ENCODE measurements around the gene CCN6.

CCN6 gene

DNA sequence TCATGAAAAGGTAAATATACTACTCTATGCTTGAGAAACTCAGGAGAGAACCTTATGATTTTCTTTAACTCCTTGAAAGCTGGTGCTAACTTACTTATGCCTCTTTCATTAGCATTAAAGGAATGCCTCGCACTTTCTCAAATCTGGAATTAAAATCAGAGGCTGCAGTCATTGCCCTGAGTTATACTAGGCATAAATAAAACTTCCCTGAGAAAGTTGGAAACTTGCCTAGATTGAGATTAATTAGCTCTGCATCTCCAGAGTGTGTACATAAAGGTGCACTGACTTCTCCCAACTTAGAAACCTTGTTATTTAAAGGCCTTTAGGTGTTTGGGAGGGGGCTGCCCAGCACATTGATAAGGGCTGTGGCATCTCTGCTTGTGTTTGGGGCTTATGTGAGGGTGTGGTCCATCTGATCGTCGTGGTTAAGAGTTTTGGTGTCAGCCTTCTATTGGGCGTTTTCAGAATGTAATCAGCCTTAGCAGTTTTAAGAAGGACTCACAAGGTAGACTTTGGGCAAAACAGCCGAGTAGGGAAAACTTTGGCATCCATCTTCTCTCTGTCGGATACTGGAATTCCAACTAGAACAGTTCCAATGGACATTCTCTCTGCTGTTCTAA lies 32.1 kb upstream of the CCN6 start:
- Mint-ChIP-seq H3K27me3 (no peaks in the 10 kb centered on the region), H3K9me3 (peaks cover 12 to 23% of the 10 kb centered on the region in 2 donors), H3K4me1 (peaks cover 40% of the 10 kb centered on the region), H3K4me3 (no peak overlapping the region), H3K27ac (no peak overlapping the region)
- no peak for ATAC-seq
- no peak for DNase-seq

DNA sequence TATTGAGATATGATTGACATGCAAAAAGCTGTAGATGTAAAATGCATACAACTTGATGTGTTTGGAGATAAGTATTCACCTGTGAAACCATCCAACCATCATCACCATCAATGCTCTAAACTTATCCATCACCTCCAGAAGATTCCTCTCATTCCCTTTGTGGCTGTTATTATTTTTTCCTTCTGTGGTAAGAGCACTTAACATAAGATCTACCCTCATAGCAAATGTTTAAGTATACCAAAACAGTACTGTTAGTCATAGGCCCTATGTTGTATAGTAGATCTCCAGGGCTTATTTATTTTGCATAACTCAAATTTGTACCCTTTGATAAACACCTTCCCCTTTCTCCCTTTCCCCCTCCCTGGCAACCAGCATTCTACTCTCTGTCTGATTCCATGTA lies 31.2 kb upstream of the CCN6 start:
- H3K4me1 Mint-ChIP-seq, result peaks cover 40% of the 10 kb centered on the region
- no peak for DNase-seq
- H3K9me3 Mint-ChIP-seq, result peaks cover 12 to 23% of the 10 kb centered on the region in 2 donors
- H3K4me3 Mint-ChIP-seq, result no peak overlapping the region
- no peaks in the 10 kb centered on the region for H3K27me3 Mint-ChIP-seq
- no peak for ATAC-seq
- no peak overlapping the region for H3K27ac Mint-ChIP-seq

DNA sequence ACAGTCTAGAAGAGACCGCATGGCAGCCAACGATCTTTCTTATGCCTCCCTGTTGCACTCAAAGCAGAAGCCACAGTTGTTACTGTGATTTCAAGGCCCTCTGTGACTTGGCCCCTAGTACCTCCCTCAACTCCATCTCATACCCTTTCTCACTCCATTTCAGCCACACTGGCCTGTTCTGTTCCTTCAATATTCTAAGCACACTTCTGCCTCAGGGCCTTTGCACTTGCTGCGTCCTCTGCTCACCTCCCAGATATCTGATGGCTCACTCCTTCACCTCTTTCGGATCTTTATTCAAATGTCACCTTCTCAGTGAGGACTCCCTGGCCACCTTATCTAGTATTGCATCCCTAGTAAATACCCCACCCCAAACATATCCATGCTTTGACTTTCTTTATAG lies 29.4 kb upstream of the CCN6 start:
- no peaks in the 10 kb centered on the region for H3K27me3 Mint-ChIP-seq
- peaks cover 12 to 23% of the 10 kb centered on the region in 2 donors for H3K9me3 Mint-ChIP-seq
- no peak overlapping the region for H3K27ac Mint-ChIP-seq
- ATAC-seq (no peak), DNase-seq (no peak)
- H3K4me1 Mint-ChIP-seq, result peaks cover 49% of the 10 kb centered on the region
- H3K4me3 Mint-ChIP-seq, result no peak overlapping the region

DNA sequence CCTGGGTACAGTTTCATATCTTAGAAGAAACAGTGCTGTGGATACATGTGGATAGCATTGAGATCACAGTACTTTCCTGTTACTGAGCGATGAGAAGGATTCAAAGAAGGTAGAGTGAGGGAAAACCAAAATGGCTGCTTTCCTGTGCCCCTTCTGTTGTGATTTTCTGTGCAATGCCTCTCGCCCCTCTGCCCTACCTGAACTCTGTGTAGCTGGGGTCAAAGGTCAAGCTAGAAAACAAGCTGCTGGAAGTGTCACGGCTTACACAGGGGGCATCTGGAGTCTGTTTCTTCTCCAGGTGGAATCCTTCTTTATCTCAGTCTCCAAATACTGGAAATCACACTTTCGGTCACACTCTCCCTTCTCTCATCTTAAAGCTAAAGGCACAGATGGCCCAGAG lies 27.0 kb upstream of the CCN6 start:
- H3K9me3 Mint-ChIP-seq, result peaks cover 12 to 23% of the 10 kb centered on the region in 2 donors
- H3K4me1 Mint-ChIP-seq, result peaks cover 68% of the 10 kb centered on the region
- ATAC-seq (no peak), DNase-seq (no peak)
- H3K4me3 Mint-ChIP-seq, result no peak overlapping the region
- H3K27me3 Mint-ChIP-seq, result no peaks in the 10 kb centered on the region
- peak overlapping the region; percentile 81 to 88 for H3K27ac Mint-ChIP-seq

DNA sequence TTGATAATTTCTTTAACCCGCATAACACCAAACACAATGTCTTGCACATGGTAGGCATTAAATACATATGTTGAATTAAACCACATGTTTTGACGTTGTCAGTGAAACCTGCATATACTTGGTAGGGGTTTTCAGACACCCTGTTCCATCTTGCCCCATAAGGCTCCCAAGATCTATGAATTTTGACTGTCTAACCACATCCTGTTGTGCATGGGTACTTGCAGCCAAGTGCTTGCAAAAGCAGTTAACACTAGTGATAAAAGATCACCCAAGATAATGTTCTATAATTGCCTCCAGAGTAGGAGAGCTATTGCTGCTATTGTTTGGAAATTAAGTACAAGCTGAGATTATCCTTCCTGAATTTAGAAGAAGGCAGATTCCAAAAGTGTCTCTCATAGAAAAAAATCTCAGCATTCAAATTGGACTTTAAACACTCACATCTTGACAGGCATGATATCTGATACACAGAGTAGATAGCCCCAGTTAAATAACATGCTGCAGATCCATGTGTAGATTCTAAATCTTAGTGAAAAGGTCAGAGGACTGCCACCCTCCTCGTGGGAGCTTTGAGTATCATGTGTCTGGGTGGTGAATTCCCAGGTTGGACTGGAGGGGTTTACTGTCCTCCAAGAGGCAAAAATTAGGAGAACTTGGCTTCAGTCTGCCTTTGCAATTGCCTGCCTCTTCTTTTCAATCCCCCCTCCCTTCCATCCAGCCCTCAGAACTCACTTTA lies 25.8 kb upstream of the CCN6 start:
- Mint-ChIP-seq H3K9me3 (peaks cover 12 to 23% of the 10 kb centered on the region in 2 donors), H3K27me3 (no peaks in the 10 kb centered on the region), H3K27ac (peak overlapping the region; percentile 8 to 88), H3K4me1 (peaks cover 70% of the 10 kb centered on the region), H3K4me3 (peak overlapping the region; percentile 45 to 65)
- ATAC-seq (peak; percentile 99), DNase-seq (peak; percentile 39 to 55)

DNA sequence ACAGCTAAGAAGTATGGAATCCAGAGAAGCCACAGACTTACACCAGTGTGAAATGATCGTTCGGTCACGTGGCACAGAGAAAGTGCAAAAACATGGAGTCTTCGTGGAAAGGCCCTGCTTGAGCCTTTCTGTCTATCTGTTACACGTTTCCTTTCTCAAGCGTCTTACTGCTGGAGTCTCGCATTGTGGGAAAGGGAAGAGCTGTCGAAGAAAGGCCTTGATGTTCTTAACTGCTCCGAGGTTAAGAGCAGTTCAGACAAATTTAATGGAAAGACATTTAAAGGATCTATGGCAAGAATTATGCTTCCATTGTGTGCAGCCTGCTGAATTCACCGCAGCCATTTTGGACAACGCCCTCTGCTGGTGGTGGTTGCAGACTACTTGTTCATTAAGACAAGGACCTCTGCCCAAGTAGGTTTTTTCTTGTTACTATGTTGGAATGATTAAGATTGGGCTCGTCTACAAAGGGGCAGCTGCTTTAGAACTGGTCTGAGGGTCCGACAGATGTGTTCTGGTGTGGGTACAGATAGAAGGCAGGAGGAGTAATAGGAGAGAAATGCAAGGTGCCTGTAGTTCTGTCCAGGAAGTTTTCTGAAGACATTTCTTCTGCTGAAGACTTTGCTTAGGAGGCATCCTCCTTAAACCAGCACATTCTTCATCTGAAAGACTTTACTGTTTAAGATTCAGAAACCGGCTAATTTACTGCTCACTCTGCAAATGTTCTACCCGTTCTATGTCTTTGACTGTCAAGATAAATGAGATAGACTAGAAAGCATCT lies 24.7 kb upstream of the CCN6 start:
- Mint-ChIP-seq H3K9me3 (peaks cover 11 to 14% of the 10 kb centered on the region in 2 donors), H3K27ac (peak overlapping the region; percentile 28 to 54), H3K4me3 (no peak overlapping the region), H3K27me3 (no peaks in the 10 kb centered on the region), H3K4me1 (peaks cover 81% of the 10 kb centered on the region)
- ATAC-seq, result no peak
- peak; percentile 64 to 68 for DNase-seq

DNA sequence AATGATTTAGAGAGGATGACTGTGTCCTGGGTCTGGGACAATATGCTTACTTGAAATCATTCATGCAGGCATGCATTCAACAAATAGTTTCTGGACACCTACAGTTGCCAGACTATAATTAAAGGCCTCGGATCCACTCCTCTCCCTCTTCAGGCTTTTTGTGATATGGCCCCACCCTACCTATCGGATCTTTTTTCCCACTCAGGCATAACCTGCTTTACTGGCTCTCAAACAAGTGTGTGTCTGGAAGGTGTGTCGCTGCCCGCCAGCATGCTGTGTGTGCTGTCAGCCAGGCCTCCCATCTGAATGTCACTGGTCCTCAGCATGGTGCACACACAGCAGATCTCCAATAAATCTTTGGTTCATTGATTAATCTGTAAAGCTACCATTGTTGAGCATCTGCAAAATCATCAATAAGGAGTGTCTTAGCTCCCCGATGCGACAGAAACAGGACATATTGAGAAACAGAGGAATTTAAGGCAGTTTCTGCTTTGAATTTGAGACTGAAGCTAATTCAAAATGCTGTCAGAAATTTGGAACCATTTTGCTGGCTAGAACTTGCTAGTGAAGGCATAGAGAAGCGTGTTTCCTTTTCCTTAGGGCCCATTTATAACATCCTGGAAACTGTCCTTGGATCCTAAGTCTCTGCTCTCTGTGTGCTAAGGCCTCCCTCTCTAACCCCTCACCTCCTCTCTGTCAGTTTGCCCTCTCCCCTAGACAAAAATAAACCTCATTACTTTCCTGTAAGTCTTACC lies 23.5 kb upstream of the CCN6 start:
- ATAC-seq, result no peak
- no peaks in the 10 kb centered on the region for H3K27me3 Mint-ChIP-seq
- H3K4me1 Mint-ChIP-seq, result peaks cover 93% of the 10 kb centered on the region
- peak overlapping the region in 1 of 2 donors; percentile 15 for H3K27ac Mint-ChIP-seq
- no peak for DNase-seq
- peaks cover 6 to 7% of the 10 kb centered on the region in 2 donors for H3K9me3 Mint-ChIP-seq
- peak overlapping the region in 1 of 2 donors; percentile 24 for H3K4me3 Mint-ChIP-seq

DNA sequence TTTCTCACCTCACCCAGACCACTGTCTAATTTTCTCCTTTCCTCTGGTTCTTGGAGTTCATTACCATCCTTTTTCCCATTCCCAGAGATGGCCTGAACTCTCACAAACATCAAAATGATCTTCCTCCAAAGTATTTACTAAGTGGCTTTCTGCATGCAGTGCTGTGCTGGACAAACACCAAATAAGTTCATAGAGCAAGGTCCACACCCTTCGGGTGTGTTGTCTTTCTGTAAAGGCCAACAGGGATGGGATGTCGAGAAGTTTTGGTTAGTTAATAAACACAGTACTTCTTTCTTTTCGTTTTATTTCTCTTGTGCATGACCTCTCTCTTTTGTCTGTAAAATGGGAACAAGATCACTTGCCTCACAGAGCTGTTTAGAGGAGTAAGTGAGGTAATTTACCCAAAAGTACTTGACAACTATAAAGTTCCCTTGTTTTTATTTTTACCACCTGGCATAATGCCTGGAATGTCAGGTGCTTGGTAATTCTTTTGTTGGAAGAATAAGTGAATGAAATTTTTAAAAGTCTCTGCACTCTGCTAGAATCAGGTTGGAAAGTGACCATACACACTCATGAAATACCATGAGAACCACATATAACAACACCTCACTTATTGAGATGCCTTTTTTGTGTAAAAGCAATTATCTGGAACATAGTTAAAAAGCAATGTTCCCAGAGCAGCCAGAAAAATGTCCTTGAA lies 22.8 kb upstream of the CCN6 start:
- peaks cover 99% of the 10 kb centered on the region for H3K4me1 Mint-ChIP-seq
- H3K27me3 Mint-ChIP-seq, result no peaks in the 10 kb centered on the region
- H3K9me3 Mint-ChIP-seq, result peaks cover 4 to 6% of the 10 kb centered on the region in 2 donors
- DNase-seq, result no peak
- H3K27ac Mint-ChIP-seq, result peak overlapping the region in 1 of 2 donors; percentile 15
- no peak for ATAC-seq
- no peak overlapping the region for H3K4me3 Mint-ChIP-seq

DNA sequence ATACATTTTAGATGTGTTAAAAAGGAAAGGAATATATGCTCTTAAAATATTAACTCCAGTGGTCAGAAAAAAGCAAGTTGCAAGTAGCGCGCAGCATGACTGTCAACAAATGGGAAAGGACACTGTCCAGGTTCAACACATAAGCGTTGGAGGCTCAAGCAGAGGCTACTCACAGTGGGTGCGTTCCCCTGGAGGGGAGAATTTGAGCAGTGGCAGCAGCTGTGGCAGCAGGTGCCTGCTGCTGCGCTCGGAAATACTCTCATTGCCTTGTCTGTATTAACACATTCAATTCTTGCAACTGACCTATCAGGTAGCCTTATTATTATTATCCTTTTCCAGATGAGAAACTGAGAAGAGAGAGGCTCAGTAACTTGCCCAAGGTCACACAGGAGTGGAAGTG lies 21.9 kb upstream of the CCN6 start:
- Mint-ChIP-seq H3K4me1 (peaks cover 99% of the 10 kb centered on the region), H3K27ac (no peak overlapping the region), H3K27me3 (no peaks in the 10 kb centered on the region), H3K4me3 (no peak overlapping the region), H3K9me3 (no peaks in the 10 kb centered on the region)
- DNase-seq (no peak), ATAC-seq (no peak)

DNA sequence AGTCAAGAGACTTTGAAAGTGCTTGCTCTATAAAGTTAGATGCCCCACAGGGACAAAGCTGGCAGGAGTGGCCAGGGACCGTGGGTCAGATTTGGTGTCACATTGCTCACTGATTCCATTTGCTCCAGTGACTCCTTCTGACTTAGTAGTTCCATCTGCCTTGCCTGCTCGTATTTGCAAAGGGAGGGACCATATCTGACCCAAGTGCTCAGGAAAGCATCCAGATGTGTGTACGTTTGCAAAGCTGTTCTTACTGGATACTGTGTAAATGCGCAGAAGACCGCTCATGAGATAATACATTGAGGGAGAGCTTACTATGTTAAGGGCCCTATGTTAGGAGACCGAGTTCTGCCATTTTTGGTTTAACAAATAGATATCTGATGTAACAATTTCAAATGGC lies 21.2 kb upstream of the CCN6 start:
- H3K27ac Mint-ChIP-seq, result no peak overlapping the region
- H3K4me3 Mint-ChIP-seq, result no peak overlapping the region
- H3K4me1 Mint-ChIP-seq, result peaks cover 98% of the 10 kb centered on the region
- DNase-seq (no peak), ATAC-seq (no peak)
- H3K27me3 Mint-ChIP-seq, result no peaks in the 10 kb centered on the region
- no peaks in the 10 kb centered on the region for H3K9me3 Mint-ChIP-seq

DNA sequence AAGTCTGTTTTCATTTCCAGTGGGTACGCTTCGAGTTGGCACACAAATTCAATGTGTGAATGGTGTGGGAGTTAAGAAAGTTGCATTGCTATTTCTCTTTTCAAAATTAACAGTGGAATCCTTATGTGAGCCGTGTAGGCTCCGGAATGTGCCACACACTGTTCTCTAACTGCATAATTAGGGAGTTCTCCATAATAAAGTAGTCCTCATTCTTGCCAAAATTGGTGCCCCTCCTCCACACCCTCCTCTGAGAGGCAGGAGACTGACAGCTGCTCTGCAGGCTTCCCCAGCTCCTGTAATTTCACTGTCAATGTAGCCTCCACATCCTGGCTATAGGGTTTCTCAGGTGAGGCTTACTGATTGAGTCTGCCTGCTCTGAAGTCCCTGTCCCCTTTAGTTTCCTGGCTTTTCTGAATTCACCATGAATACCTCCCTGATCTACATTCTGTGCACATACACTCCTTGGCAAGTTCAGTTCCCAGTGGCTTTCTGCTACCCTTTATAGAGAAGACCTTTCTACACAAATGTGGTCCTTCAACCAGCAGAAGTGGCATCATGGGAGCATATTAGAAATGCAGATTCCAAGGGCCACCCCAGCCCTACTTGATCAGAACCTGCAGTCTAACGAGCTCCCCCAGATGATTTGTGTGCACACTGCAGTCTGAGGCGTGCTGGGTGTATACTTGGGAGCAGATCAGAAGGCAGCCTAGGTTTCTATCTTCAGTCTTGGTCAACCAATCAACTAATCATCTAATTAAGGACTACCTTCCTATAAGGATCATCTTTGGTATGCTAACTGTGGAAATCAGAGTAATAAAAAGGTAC lies 19.9 kb upstream of the CCN6 start:
- H3K4me3 Mint-ChIP-seq, result no peak overlapping the region
- H3K4me1 Mint-ChIP-seq, result peaks cover 98% of the 10 kb centered on the region
- no peak for DNase-seq
- H3K27ac Mint-ChIP-seq, result peak overlapping the region in 1 of 2 donors; percentile 20
- peak; percentile 36 for ATAC-seq
- H3K27me3 Mint-ChIP-seq, result no peaks in the 10 kb centered on the region
- H3K9me3 Mint-ChIP-seq, result no peaks in the 10 kb centered on the region

DNA sequence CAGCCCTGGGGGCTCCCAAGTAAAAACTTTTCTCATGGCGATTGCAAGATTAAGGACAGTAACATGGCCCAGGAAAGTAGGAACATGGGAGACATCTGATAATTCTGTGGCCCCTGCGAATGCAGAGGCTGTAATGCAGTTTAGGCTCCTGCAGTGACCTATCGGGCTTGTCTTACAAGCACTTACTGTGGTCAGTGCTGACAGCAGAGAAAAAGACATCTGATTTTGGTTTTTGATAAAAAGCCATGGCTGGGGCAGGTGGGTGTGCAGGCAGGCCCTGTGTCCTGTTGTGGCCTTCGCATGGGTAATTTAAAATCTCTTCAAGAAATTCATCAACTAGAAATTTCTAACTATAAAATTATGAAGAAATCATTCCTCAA lies 19.3 kb upstream of the CCN6 start:
- H3K27ac Mint-ChIP-seq, result no peak overlapping the region
- no peak overlapping the region for H3K4me3 Mint-ChIP-seq
- peaks cover 98% of the 10 kb centered on the region for H3K4me1 Mint-ChIP-seq
- ATAC-seq (no peak), DNase-seq (no peak)
- H3K27me3 Mint-ChIP-seq, result no peaks in the 10 kb centered on the region
- no peaks in the 10 kb centered on the region for H3K9me3 Mint-ChIP-seq

DNA sequence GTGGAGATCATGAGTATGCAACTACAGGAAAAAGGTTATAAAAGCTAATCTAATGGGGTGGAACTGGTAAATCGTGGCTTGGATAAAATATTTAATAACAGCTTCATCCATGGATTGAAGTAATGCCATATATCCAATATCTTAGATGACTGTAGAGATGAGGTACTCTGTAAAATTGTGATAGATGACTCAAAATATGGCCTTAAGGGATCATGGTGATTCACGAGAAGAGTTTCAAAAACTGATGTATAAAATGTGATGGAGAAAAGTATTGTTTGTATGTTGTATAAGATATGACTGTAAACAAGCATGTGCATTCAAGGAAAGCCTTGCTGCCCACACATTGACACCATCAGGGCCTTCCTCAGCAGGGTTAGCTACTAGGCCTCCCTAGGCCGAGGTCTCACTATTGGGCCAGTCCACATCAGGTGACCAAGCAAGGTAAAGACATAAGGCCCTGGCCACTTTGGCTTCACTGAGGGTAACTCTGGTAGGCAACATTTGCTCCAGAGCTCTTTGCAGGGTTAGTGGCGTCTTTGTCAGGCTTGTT lies 17.7 kb upstream of the CCN6 start:
- H3K4me3 Mint-ChIP-seq, result peak overlapping the region in 1 of 2 donors; percentile 17
- H3K4me1 Mint-ChIP-seq, result peaks cover 90% of the 10 kb centered on the region
- no peaks in the 10 kb centered on the region for H3K9me3 Mint-ChIP-seq
- ATAC-seq, result peak; percentile 60
- H3K27ac Mint-ChIP-seq, result peak overlapping the region in 1 of 2 donors; percentile 72
- no peaks in the 10 kb centered on the region for H3K27me3 Mint-ChIP-seq
- no peak for DNase-seq

DNA sequence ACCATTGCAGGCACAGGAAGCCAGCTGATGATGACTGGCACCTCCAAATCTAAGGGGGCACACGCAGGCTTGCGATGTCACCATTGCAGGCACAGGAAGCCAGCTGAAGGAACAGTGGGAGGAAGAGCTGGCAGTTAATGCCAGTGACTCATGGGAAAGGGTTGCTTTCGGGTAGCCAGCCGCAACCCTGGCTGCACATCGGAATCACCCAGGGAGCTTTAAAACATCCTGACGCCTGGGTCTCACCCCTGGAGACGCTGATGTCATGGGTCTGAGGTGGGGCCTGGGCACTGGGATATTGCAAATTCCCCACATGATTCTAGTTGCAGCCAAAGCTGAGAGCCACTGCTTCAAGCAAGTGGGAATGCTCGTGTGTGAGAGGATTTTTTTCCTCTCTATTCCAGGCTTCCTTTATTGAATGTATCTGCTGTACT lies 16.1 kb upstream of the CCN6 start:
- Mint-ChIP-seq H3K4me1 (peaks cover 90% of the 10 kb centered on the region), H3K9me3 (no peaks in the 10 kb centered on the region), H3K27ac (peak overlapping the region in 1 of 2 donors; percentile 43), H3K4me3 (peak overlapping the region in 1 of 2 donors; percentile 24), H3K27me3 (no peaks in the 10 kb centered on the region)
- ATAC-seq (peak; percentile 48), DNase-seq (no peak)
